ENCODE measurements around the gene COG5.

- TF ChIP-seq CTCF (IDR thresholded peaks at IDR 0.05), result no peak
- TF ChIP-seq POLR2A (IDR thresholded peaks at IDR 0.05), result no peak
Measured at GRCh38 chr7:107171496-107171895, 392.2 kb downstream of the COG5 start.
